Measurements from ENCODE around the gene COL6A3.

COL6A3 gene

DNA sequence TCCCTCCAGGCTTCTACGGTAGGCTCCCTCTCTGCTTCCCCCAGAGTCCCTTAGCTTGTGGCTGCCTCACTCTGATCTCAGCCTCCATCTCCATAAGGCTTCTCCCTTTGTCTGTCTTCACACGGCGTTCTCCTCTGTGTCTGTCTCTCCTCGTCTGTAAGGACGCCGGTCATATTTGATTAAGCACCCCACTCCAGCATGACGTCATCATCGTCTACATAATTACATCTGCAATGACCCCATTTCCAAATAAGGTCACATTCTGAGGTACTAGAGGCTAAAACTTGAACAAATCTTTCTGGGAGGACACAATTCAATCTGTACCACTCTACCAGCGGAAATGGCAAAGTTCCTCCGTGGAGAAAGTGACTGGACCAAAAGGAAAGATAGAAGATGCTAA lies 8.3 kb upstream of the COL6A3 start:
- TF ChIP-seq, protein P1, sequence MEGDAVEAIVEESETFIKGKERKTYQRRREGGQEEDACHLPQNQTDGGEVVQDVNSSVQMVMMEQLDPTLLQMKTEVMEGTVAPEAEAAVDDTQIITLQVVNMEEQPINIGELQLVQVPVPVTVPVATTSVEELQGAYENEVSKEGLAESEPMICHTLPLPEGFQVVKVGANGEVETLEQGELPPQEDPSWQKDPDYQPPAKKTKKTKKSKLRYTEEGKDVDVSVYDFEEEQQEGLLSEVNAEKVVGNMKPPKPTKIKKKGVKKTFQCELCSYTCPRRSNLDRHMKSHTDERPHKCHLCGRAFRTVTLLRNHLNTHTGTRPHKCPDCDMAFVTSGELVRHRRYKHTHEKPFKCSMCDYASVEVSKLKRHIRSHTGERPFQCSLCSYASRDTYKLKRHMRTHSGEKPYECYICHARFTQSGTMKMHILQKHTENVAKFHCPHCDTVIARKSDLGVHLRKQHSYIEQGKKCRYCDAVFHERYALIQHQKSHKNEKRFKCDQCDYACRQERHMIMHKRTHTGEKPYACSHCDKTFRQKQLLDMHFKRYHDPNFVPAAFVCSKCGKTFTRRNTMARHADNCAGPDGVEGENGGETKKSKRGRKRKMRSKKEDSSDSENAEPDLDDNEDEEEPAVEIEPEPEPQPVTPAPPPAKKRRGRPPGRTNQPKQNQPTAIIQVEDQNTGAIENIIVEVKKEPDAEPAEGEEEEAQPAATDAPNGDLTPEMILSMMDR (conservative IDR thresholded peaks at IDR 0.05; ENCODE audit: control insufficient read depth, insufficient read depth, low read depth, low read length) = no peak
- no peak overlapping the region for H3K4me3 ChIP-seq (ENCODE audit: control insufficient read depth, low read depth, low read length)
- DNase-seq (ENCODE audit: low read depth) = peak; percentile 57

DNA sequence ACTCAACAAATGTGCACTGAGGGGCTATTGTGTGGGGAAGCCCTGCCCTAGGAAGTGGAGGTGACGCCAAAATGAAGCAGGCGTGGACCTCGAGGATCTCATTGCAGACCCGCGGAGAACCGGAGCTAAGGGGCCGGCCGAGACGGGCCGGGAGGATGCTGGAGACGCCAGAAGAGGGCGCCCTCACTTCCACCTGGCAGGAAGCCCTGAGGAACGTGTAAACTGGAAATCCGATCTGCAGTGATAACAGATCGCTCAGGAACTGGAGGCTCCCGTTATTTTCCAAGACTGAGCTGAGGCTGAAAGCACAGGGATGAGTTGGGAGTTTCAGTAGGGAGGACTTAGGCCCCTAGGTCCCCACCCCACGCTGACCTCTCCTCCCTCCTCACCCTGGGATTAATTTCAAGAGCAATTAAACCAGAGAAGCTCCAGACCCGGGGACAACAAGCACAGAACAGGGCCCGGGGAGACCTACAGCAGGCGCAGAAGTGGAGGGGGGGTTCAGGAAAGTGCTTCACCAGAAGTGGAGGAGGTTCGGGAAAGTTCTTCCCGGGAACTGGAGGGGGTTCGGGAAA lies 7.7 kb upstream of the COL6A3 start:
- peak overlapping the region; percentile 12 for H3K4me3 ChIP-seq (ENCODE audit: control insufficient read depth, low read depth, low read length)
- TF ChIP-seq, protein P1 (conservative IDR thresholded peaks at IDR 0.05; ENCODE audit: control insufficient read depth, insufficient read depth, low read depth, low read length) = peak; percentile 80
- peak; percentile 90 for DNase-seq (ENCODE audit: low read depth)

DNA sequence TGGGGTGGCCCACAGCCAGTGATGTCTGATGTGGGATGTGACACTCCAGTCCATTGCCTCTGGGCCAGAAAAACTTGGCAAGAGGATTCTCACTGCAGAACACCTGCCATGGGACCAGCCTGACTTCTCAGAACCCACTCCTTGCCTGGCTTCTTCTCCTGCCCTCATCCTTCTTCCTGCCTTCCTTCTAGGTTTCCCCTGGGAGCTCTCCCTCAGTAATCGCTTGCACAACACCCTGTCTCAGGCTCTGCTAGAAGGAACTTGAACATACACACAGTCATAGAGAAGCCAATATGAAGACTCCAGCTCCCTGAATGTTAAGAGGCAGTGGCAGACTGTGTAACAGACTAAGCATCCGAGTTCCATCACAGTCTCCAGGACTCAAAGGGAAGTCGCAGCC lies 4.3 kb upstream of the COL6A3 start:
- TF ChIP-seq, protein P1 (conservative IDR thresholded peaks at IDR 0.05; ENCODE audit: control insufficient read depth, insufficient read depth, low read depth, low read length) = no peak
- DNase-seq (ENCODE audit: low read depth) = peak; percentile 74
- H3K4me3 ChIP-seq (ENCODE audit: control insufficient read depth, low read depth, low read length) = no peak overlapping the region

DNA sequence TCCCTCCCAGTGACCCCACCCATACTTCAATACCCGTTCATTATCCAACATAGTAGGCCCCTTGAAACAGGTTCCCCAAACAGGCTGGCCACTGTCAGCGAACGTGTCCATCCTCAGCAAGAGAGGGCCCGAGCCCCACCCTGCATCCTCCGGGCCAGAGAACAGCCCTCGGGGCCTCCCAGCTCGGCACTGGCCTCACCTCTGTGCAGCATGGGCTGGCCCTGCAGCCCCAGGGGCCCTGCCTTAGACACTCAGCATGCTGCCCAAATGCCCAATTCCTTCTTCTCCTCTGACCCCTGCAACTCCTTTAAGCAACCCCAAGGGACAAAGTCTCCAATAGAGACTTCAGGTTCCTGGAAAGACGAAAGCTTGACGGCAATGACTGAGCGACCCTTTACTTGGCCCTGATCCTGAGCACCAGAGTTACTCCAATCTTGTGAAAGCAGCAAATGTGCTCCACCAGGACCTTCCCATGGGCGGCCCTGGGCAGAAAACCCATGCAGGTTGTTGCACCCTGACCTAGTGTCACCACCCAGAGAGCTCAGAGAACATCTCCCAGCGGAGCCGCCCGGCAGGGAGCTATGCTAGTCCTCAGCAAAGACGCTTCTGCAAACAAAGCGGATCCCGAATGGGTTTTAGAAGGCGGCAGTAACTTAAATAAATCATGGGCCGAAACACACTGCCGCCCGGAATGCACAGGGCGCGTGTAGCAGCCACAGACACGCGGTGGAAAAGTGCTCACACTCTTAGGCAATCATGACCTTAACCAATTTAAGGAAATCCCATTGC lies 782 bp downstream of the COL6A3 start:
- TF ChIP-seq, protein P1 (conservative IDR thresholded peaks at IDR 0.05; ENCODE audit: control insufficient read depth, insufficient read depth, low read depth, low read length) = no peak
- peak; percentile 31 for DNase-seq (ENCODE audit: low read depth)
- peak overlapping the region; percentile 100 for H3K4me3 ChIP-seq (ENCODE audit: control insufficient read depth, low read depth, low read length)

DNA sequence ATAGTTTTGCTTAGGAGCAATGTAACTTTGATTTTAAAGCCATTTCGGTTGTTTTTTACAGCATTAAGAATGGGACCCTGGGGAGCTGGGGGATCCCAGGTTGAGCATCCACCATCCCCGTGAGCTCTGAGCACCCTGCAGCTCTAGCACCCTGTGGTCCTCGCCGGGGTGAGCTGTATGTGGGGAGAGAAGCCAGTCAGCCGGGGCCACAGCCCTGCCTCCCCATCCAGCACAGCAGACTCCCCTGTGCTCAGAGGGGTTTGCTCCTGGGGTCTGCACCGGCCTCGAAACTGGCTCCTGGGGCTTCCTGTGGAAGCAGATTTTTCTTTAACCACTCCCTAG lies 1.3 kb downstream of the COL6A3 start:
- no peak for DNase-seq (ENCODE audit: low read depth)
- TF ChIP-seq, protein P1 (conservative IDR thresholded peaks at IDR 0.05; ENCODE audit: control insufficient read depth, insufficient read depth, low read depth, low read length) = no peak
- H3K4me3 ChIP-seq (ENCODE audit: control insufficient read depth, low read depth, low read length) = peak overlapping the region; percentile 100

DNA sequence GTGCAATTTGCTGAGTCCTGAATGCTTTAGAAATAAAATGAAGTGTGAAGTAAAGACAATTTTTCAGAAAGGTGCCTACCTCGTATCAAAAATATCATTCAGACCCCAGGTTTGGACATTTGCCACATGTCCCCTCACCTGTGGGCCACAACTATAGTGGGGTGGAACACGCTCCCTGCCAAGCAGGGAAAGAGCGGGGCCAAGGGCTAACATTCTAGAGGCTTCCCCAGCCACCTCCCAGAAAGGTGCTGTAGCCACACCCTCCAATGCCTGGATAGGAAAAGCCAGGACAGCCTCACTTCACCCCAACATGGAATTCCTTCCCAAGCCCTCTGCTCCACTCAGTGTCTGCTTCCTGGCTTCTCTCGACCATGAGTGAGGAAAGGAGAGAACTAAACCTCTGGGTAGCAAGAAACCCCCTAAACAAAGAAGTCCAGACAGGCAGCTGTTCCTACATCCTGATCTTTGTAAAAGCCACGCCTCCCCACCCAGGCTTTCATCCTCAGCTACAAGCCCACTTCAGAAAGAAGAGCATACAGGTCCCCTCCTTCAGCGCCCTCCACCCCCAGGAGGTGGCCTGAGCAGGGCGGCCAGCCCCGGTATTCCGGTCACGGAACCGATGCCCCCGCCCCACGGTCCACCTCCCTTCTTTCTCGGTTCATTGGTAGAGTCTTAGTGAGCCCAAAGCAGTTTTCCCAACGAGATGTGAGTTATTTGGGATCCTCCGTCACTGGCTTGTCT lies 2.1 kb downstream of the COL6A3 start:
- TF ChIP-seq, protein P1 (conservative IDR thresholded peaks at IDR 0.05; ENCODE audit: control insufficient read depth, insufficient read depth, low read depth, low read length) = no peak
- peak overlapping the region; percentile 100 for H3K4me3 ChIP-seq (ENCODE audit: control insufficient read depth, low read depth, low read length)
- DNase-seq (ENCODE audit: low read depth) = peak; percentile 60
